ENCODE data around the gene FGGY.
A peak's percentile ranks its signal among the peaks of the same experiment; 100 is the strongest.
"Not testable (repeated sequence)": the region's sequence is repeated elsewhere in the genome, so short reads cannot be mapped to it uniquely, and the experiment has no call there.

FGGY gene

GRCh38 chr1:59296358-59297256 is at the start of gene FGGY:
Gene FGGY, plus strand, starts transcription at chr1:59297094. Its CDS starts 24,456 bp downstream, at chr1:59321550.
- peak; percentile 94 for DNase-seq

GRCh38 chr1:59248758-59249157 is 48.1 kb upstream of the FGGY start:
- no peak for DNase-seq

GRCh38 chr1:59249396-59250137 is 47.3 kb upstream of the FGGY start:
- DNase-seq: peak; percentile 59

GRCh38 chr1:59251061-59251460 is 45.8 kb upstream of the FGGY start:
- not testable (repeated sequence) for DNase-seq

GRCh38 chr1:59256429-59256828 is 40.5 kb upstream of the FGGY start:
- DNase-seq: not testable (repeated sequence)

- DNase-seq: no peak
Observed at GRCh38 chr1:59258412-59259032, 38.4 kb upstream of the FGGY start.

GRCh38 chr1:59261537-59261936 is 35.4 kb upstream of the FGGY start:
- DNase-seq: no peak

GRCh38 chr1:59262631-59263030 is 34.3 kb upstream of the FGGY start:
- DNase-seq: no peak

GRCh38 chr1:59263111-59263510 is 33.8 kb upstream of the FGGY start:
- DNase-seq: no peak

- DNase-seq: no peak
Observed at GRCh38 chr1:59265622-59266021, 31.3 kb upstream of the FGGY start.

- DNase-seq: no peak
Observed at GRCh38 chr1:59266180-59266926, 30.5 kb upstream of the FGGY start.

- DNase-seq: no peak
Observed at GRCh38 chr1:59266927-59267293, 30.0 kb upstream of the FGGY start.

GRCh38 chr1:59268406-59268805 is 28.5 kb upstream of the FGGY start:
- DNase-seq: no peak

- no peak for DNase-seq
Observed at GRCh38 chr1:59271561-59272260, 25.2 kb upstream of the FGGY start.

- no peak for DNase-seq
Observed at GRCh38 chr1:59272507-59272906, 24.4 kb upstream of the FGGY start.

GRCh38 chr1:59276439-59276851 is 20.4 kb upstream of the FGGY start:
- DNase-seq: no peak

- no peak for DNase-seq
Observed at GRCh38 chr1:59278780-59279354, 18.0 kb upstream of the FGGY start.

GRCh38 chr1:59279645-59280044 is 17.2 kb upstream of the FGGY start:
- DNase-seq: no peak

GRCh38 chr1:59282951-59283350 is 13.9 kb upstream of the FGGY start:
- DNase-seq: no peak

- DNase-seq: no peak
Observed at GRCh38 chr1:59285691-59286090, 11.2 kb upstream of the FGGY start.

GRCh38 chr1:59288046-59288445 is 8.8 kb upstream of the FGGY start:
- no peak for DNase-seq

- DNase-seq: no peak
Observed at GRCh38 chr1:59289570-59289969, 7.3 kb upstream of the FGGY start.
